ENCODE results near the gene KIAA0513.

The KIAA0513 gene

DNA sequence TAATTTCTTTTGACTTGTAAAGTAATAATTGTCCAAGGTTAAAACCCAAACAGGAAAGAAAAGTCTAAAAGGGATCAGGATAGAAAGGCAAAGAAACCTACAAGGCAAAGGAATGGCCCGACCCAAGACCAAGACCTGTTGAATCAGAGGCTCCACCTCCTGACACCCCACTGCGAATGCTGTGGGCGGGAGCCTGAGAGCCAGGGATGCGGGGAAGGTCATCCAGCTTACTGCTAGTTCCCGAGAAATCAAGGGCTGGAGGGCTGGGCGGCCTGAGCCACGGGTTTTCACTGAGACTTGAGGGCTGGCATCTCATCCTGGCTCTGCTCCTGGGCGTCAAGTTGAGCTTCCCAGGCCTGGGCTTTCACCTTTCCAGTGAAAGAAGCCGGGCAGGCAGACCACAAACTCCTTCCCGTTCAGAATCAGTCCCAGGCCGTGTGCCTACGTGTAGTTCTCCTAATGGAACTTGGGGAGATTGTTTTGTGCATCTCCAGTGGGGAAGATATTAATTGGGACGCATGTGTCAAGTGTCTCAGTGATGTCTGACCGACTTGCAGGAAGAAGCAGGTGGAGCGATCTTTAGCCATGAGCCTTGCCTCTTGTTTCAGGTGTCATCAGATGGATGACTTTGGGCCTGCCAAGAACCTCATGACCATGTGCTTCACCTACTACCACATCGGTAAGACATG is 47.8 kb downstream of the KIAA0513 start:
- no peak for DNase-seq

DNA sequence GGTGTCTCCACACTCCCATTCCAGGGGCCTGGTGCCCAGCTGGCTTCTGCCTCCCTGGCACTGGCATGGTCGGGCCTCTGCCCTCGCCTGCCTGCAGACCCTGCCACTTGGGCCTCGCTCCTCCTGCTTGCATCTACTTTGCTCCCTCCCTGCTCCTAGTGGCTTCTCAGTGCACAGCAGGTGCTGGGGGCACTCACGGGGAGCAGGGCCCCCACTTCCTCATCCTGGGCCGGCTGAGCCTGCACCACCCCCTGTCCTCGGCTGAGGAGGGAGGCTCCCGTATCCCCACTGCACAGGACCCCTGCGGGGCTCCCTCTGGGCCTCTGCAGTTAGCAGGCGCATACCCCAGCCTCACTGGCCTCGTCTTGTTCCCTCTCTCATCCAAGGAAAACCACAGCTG is 49.4 kb downstream of the KIAA0513 start:
- peak; percentile 30 to 40 for DNase-seq

DNA sequence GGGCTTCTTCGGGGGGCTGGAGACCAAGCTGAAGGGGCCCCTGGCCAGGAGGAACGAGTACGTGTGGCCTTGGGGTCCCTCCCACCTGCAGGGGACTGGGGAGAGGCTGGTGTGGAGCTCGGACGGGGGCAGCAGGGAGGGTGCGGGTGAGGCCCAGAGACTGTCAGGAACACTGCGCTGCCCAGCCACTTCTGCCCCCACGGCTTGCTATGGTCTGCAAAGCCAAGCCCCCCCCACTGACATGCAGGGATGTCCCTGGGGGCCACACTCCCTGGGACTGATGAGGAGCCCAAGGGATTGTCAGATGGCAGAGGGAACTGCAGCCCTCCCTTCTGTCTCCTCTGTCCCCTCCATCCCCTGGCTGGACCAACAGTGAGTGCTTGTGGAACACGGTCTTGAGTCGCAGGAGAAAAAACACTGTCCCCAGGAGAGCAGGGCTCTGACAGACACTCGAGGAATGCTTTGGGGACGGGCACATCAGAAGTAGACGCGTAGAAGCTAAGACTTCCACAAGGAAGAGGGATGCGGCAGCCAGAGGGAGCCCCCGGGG is 50.1 kb downstream of the KIAA0513 start:
- DNase-seq, result no peak

DNA sequence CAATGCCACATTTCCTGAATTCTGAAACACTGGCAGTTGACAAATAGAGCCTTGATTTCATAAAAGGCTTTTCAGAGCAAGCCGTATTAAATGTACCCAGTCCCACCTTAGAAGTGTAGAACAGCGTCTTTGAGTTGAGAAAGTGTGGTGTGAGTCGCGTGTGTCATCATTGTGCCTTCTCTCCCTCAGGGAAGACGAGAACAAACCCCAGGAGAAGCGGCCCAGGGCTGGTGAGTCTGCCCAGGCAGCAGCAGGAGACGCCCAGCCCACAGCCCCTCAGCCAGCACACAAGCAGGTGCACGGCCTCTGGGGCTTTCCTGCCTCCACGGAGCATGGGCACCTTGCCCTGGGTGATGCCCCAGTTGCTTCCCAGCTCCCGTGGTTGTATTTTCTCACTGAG is 50.6 kb downstream of the KIAA0513 start:
- no peak for DNase-seq

DNA sequence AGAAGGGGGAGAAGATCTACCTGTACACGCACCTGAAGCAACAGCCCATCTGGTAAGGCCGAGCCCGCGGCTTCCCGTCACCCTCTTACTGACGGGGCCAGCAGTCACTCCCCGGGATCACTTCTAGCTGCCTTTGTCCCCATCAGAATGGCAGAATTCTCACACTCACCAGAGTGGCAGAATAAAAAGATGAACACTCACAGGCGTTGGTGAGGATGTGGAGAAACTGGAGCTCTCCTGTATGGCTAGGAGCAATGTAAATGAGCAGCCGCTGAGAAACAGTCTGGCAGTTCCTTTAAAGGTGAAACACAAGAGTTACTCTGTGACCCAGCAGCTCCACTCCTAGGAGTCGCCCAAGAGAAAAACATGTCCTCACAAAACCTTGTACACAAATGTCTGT is 51.4 kb downstream of the KIAA0513 start:
- no peak for DNase-seq

DNA sequence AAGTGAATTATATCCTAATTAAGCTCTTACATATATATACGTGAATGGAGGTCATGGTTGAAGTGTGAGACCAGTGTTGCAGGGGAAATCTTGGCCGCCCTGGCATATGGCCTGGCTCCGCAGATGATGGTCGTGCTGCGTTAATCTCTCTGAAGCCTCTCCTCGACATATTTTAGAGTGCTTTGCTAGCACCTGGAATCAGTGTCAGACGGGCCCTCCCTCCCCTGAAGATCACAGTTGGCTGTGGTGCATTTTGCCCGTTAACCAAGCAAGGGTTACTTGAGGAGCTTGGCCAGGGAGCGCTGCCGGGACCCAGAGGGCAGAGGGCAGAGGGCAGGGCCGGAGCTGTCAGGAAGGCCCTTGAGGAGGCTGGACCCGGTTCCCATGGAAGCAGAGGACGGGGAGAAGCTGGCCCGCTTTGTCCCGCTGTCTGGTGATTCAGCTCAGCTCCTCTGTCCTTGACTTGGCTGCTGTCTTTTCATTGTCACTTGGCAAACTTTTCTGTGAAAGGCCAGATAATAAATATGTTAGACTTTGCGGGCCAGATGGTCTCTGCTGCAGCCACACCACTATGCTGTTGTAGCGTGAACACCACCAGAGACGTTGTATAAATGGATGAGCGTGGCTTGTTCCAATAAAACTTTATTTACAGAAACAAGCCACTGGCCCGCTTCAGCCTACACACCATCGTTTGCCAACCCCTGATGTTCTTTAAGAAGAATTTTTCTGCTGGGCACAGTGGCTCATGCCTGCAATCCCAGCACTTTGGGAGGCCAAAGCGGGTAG is 52.4 kb downstream of the KIAA0513 start:
- no peak for DNase-seq

DNA sequence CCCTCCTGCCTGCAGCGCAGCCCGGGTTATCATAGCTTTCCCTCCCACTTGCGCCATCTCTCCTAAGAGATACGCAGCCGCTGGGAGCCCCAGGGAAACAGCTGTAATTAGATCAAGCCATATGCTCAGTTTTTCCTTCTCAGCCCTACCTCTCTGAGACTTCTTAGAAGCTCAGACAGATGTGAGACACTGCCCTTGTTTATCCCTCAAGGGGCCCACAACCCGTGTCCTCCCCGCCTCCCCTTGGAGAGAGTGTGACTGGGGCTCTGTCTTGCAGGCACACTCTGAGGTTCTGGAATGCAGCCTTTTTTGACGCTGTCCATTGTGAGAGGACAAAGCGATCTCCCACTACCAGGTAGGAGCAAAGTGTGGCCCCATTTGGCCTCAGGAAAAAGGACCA is 53.4 kb downstream of the KIAA0513 start:
- no peak for DNase-seq

DNA sequence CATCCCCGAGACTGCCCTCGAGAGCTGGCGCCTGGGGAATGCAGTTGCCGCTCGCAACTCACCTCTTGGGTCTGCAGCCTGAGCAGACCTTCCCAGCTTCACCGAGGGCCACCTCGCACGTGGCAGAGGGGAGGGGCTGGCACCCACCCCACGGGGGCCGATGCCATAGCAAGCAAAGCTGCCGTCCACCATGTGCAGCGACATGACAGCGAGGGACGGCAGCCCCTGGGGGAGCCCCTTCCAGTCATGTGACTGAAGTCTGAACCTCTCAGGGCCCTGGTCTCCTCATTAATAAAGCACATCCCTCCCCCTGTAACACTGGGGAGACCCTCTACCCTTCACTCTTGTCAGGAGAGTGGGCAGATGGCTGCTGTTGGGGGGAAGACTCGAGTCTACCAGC is 54.2 kb downstream of the KIAA0513 start:
- DNase-seq, result no peak

DNA sequence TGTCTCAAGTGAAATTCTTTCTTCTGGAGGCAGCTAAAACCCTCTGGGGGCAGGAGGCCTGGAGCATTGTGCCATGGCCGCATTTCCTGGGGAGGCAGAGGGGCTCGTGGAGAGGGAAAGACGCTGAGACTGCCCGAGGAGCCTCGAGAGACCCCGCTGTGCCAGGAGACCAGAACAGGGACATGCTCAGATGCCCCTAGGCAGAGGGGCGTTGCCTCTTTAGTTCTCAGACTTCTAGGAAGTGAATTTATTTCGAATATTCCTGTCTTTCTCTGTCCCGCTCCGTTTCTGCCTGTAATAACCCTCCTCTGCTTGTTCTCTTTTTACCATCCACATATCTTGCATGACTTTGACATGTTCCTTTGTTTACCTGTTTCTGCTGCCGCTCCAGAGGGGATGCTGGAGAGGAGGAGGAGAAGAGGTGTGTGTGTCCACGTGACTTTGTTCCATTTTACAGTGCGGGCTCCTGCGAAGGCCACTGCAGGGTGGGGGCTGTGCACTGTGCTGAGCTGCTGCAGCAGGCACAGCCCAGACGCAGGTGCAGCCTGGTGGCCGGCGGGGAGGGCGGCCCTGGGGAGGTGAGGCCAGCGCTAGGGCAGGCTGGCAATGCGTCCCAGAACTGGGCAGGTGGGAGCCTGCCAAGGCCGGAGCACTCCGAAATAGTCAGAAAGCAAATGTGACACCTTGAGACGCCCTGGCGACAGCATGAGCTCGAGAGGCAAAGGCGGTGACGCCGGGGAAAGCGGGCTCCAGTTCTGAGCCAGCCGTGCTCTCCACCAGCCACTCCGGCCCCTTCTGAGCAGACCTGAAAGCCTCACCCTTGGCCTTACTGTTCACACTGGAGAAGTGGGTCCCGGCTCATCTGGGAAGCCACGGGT is 54.8 kb downstream of the KIAA0513 start:
- DNase-seq, result peak; percentile 43 to 52

DNA sequence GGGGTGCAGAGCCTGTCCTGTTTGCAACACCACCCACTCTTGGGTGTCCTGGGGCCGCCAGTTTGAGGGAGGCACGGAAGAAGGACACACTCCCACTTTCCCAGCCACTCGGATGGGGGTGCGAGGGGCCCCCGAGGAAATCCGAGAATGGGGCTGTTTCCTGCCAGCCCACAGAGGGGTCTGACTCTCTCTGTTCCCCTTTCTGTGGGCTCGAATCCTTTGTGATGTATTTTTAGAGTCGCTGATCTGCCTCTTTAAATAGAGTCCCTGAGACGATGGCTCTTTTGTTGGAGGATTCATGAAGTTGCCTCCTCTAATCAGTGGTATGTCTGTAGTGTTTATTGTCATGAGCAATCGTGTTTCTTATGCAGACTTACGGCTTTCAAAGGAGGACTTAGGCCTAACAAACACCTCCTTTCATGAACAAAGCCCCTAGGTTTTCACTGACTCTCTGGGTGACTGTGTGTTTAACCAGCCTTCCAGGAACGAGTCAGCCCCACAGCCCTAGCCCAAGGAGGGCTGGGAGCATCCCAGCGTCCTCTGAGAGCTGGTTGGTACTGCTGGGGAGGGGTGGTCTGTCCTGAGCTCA is 55.5 kb downstream of the KIAA0513 start:
- peak; percentile 52 to 53 for DNase-seq

DNA sequence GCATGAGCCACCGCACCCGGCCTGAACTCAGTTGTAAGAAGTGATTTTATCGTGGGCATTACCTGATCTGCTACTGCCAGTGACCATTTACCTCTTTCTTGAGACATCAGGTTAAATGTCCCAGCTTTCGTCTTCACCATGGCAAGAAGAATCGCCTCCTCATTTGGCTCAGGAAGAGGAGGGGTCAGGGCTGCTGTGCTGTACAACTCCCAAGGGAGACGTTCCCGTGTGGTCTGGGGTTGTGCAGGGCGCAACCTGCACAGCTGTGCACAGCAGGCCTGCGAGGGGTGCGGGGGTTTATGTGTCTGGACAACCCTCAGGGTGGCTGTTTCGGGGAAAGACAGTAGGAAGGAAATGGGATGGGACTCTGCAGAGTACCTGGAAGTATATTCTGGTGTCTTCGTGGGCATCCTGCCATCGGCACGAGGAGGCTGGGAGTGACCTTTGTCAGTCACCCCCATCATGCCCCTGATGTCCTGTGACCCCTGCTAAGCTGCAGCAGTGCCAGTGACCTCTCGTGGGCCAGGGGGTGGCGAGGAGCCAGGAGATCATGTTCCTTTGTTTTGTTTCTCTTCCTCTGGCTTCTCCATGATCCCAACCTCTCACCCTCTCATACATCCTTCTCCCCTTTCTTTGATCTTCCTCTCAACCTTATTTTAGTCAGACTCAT is 57.4 kb downstream of the KIAA0513 start:
- DNase-seq, result no peak

DNA sequence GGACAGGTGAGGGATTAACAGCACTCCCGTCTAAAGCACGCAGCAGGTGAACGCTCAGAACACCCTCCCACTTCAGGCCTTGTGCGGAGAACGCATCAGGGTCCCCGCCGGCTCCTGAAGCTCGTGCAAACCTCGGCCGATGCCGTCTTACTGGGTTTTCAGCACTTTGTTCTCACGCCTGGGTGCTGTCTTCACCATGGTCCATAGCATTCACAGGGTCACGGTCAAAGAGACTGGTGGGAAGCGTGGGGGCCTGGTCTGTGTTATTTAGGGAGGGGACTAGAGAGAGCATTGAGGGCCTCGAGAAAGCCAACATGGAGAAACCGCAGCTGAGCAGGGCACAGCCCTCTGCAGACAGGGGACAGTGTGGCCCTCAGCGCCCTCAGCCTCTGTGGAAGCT is 58.1 kb downstream of the KIAA0513 start:
- DNase-seq, result no peak

DNA sequence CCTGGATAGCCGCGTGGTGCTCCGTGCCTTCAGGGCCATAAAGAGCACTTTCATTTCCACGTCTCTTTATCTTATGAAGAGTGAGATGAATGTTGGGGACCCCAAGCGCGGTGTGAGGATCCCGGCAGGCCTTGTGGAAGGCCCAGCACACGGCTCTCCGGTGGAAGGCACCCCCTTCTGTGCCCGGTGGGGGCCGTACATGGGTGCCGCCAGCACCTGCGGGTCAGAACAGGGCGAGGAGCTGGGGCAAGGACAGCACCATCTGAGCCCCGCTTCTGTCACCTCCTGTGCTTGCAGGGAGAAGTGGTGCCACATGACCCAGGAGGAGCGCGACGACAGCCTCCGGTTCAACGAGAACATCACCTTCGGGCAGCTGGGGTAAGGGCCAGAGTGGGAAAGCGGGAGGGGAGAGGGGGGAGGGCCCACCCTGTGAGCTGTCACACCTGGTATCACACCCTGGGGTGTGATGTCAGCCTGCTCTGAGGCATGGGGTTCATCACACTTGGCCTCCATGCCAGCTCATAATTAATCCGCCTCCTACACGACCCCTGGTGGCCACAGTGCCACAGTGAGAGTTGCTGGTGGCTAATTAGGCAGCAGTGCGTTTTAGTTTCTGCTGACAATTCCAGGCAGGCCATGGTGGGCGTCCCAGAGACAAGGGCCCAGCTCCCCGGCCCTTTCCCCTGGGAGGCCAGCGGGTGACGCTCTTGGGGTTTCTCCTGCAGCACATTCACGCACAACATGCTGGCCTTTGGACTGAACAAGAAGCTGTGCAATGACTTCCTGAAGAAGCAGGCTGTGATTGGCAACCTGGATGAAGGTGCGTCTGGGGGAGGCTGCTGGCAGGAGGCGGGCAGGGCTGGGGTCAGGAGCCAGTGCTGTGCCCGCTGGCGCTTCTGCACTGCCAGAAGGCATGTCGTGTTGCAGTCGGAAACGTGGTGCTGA is 59.0 kb downstream of the KIAA0513 start:
- peak; percentile 64 to 67 for DNase-seq

DNA sequence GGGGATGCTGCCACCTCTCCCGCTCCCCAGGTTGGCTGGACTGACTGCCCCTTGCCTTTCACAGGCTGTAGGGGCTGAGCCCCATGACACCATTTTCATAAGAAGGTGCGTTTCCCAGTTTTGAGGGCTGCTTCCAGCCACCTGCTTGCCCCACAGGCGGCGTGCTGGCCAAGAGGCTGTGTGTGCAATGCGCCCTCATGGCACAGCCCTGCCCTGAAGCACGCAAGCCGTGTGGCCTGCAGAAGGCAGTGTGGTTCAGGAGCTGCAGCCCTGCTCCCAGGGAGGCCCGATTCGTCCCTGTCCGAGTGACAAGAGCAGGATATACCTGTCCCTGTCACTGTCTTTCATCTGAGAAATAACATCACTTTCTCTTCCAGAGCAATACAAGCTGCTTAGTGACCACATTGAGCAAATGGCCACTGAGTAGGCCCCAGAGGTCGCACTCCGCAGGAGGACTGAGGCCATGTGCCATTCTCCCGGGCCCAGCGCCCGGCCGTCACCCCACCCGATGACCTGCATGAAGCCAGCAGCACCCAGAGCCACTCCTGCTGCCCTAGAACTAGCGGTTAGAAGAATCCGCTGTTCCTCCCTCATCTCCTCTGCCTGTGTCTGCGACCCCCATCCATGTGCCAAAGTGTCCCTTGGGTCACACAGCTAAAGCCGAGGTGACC is 60.4 kb downstream of the KIAA0513 start:
- DNase-seq, result no peak

DNA sequence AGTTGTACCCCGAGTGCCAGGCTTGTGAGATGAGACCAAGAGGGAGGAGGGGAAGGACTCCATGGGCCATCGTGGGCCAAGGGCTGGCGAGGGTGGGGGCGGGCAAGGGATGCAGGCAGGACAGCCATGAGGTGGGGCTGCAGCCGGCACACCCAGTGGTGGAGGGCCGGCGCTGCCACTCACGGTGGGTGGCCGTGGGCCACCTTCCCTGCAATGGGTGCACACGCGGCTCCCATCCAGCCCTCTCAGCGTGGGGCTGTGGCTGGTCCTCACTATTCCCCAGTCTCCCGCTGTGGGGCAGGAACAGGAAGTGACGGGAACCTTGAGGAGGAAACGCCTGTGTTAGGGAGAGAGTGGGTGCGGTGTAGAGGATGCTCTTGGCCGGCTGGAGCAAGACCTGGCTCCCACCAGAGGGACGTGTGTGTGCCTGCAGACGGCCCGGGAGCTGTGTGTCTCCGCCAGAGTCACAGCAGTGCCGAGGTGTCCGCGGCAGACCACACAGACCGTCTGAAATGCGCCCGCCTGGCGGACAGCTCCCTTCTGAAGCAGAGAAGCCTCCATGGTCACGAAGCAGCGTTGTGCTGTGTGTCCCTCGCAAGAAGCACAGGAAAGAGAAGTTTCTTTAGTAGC is 61.1 kb downstream of the KIAA0513 start:
- peak; percentile 20 to 39 for DNase-seq

DNA sequence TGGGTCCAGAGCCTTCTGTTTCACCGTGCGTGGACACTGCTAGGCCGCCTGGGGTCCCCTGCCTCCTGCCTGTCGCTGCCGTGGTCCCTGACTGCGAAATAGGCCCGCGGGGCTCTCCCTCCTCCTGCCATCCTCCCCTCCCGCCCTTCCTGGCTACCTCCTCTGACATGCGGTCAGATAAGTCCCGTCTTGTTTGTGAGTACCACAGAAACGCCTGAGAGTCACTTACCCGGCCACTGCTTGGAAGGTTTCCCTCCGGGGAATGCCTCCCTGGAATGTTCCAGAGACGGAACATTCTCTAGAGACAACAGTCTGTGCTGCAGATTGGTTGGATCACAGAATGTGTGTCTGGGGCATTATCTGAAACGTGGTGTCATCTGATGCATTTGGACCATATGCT is 61.9 kb downstream of the KIAA0513 start:
- no peak for DNase-seq

DNA sequence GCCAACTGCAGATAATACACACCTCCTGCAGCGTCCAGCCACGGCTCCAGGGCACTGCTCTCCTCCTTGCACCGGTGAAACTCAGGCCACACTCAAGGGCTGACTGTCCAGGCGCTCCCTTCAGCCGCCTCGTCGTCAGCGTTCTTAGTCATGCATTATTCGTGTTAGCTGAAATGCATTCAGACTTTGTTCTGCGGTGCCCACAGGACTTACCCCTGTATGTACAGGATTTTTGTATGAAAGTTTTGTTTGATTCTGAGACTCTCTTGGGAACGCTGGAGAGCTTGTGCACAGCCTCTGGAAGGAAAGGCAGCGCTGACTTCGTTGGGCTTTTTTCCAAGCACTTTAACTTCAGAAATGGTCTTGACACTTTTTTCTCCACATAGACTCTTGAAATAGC is 62.6 kb downstream of the KIAA0513 start:
- DNase-seq, result no peak

DNA sequence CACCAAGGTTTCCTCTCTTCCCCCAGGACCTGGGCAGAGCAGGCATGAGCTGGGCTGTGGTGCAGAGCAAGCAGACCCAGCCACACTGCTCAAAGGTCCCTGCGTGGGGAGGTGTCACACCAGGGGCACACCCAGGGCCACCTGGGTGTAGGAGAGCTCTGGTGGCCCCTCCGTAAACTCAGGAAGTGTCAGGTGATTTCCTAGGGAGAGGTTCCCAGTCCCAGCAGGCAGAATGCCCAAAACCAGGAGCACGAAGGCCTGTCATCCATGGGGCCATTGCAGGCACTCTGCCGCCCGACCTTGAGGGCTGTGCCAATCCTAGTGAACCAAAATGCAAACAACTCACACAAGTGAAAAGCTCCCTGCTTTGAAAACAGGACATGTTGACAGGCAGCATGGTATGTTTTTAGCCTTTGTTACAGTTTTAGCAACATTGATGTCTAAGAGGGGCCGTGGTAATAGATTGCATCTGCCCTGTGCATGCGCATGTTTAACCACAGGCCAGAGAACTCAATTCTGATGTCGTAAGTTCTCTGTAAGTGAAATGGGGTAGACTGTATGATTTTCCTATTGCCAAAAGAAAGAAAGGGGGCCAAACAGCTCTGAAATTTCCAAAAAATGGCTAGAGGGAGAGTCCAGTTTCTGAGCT is 63.4 kb downstream of the KIAA0513 start:
- DNase-seq, result no peak

DNA sequence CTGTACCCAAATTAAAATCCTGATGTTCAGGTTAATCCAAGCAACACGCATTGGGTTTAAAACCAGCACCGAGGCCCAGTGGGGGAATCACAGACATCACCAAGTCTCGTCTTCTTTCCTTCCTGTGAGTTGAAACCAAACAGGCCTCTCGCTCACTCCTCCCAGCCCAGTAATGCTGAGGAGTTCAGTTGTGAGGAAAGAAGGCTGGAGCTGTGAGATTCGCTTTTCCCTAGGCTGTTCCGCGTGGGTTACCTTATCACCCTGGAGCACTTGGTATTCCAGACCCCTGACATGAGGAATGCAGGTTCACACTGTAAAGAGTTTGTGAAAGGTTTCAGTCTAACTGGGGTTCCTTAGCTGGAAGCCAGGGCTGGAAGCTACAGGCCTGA is 63.9 kb downstream of the KIAA0513 start:
- no peak for DNase-seq

DNA sequence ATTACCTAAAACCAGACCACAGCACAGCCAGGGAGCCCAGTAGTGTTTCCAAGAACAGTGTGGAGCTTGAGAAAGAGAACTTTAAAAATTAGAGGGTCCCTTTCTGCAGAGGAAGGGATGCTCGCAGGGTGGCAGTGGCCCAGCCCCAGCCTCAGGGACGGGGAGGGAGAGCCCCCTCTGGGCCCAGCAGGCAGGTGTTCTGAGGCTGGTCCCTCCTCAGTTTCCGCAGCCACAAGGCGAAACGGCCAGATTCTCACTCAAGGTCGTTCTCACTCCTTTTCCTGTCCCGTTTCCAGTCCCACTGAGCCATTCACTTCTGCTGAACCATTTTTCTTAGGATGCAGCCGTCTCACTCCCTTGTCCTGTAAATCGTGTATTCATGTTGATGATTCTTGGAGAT is 64.7 kb downstream of the KIAA0513 start:
- no peak for DNase-seq
